Esophagus muscularis mucosa (tissue), 4 donors: ENCODE measurements around the gene AANAT. TPM values are rescaled to one million over a fixed set of nuclear protein-coding genes. Genes with fewer than 3 reads are reported as not detected.

Source experiments
- DNase-seq: peaks from one replicate; pipeline ENCODE4 v3.0.0-alpha.2; 2017; ENCODE audit errors: extremely low spot score
- H3K27ac ChIP-seq, 4 donors: fragments of 200-600 bp; sonication (generic); replicated peaks in 1 of 4; 1 replicate in 3 of 4; 2 replicates in 1 of 4; pipeline ENCODE4 v1.5.1; 2016 to 2019; ENCODE audit warnings: mild to moderate bottlenecking in 1 of 4
- H3K27me3 ChIP-seq, 4 donors: fragments of 200-600 bp; sonication (generic); one replicate each; pipeline versions ENCODE4 v1.5.1 to v1.6.0; 2016 to 2019
- H3K36me3 ChIP-seq, 4 donors: fragments of 200-600 bp; sonication (generic); one replicate each; pipeline ENCODE4 v1.5.1; 2016 to 2019
- H3K4me1 ChIP-seq, 4 donors: fragments of 200-600 bp; sonication (generic); one replicate each; pipeline ENCODE4 v1.5.1; 2016 to 2019
- H3K4me3 ChIP-seq, 4 donors: fragments of 200-600 bp; sonication (generic); 1 replicate in 2 of 4; 2 replicates in 2 of 4; pipeline ENCODE4 v1.5.1; 2016 to 2019; ENCODE audit warnings: mild to moderate bottlenecking in 4 of 4, moderate library complexity in 1 of 4
- H3K9me3 ChIP-seq, 4 donors: fragments of 200-600 bp; sonication (generic); 1 replicate in 3 of 4; 2 replicates in 1 of 4; pipeline ENCODE4 v1.5.1; 2016 to 2019
- EP300 ChIP-seq: sonication (generic); formaldehyde crosslinking; IDR thresholded peaks from one replicate; pipeline ENCODE4 v1.6.1; 2017; ENCODE audit warnings: antibody characterized with exemption
- POLR2A ChIP-seq: fragments of 450-650 bp; IDR thresholded peaks from one replicate; pipeline ENCODE4 v1.6.1; 2017; ENCODE audit warnings: antibody characterized with exemption, moderate library complexity, mild to moderate bottlenecking, low read depth
- POLR2AphosphoS5 ChIP-seq, 2 donors: sonication (generic); formaldehyde crosslinking; IDR thresholded peaks; one replicate each; pipeline ENCODE4 v1.6.1; 2017; ENCODE audit warnings: antibody characterized with exemption in 2 of 2
- whole genome bisulfite sequencing: methylation state at CpG from one replicate; pipeline ENCODE4 v1.1.5; 2018; 5-methylcytosine and 5-hydroxymethylcytosine counted together
- intact Hi-C: fragments of 100-400 bp; cut with DNase I; formaldehyde crosslinking; loops from one replicate; pipeline ENCODE4 v1.15.1; 2023
- total RNA-seq, 4 donors: library from RNA; depleted of rRNA; stranded (reverse); fragments of >200 nt; gene quantifications; one replicate each; pipeline versions ENCODE4 v1.1.0 to v1.2.1, GENCODE V29; 2016
- TF ChIP-seq, protein P1 (sequence below), 3 experiments: fragments of 200-600 bp in 2 of 3; fragments of 450-650 bp in 1 of 3; sonication (generic) in 2 of 3; IDR thresholded peaks; one replicate each; pipeline ENCODE4 v1.5.1; 2017 to 2019; ENCODE audit warnings: antibody characterized with exemption in 3 of 3, mild to moderate bottlenecking in 2 of 3, moderate library complexity in 1 of 3

The AANAT gene
- total RNA-seq, 4 donors from 2014 or later: not detected

- peaks cover 10 to 19% (median 15%) of the 10 kb centered on the region in 4 donors for H3K4me1 ChIP-seq
- 83% methylated on average over 13 of the region's 13 CpGs for WGBS
- H3K27ac ChIP-seq: no peak overlapping the region
- H3K9me3 ChIP-seq: no peaks in the 10 kb centered on the region
- no peaks in the 10 kb centered on the region for H3K36me3 ChIP-seq
- no peak overlapping the region for H3K4me3 ChIP-seq
- intact Hi-C loops: no loop called here
- no peak for DNase-seq
- H3K27me3 ChIP-seq: no peaks in the 10 kb centered on the region
- TF ChIP-seq POLR2AphosphoS5 (IDR thresholded peaks at IDR 0.05) (no peak), POLR2A (no peak), EP300 (no peak)
- TF ChIP-seq, protein P1, sequence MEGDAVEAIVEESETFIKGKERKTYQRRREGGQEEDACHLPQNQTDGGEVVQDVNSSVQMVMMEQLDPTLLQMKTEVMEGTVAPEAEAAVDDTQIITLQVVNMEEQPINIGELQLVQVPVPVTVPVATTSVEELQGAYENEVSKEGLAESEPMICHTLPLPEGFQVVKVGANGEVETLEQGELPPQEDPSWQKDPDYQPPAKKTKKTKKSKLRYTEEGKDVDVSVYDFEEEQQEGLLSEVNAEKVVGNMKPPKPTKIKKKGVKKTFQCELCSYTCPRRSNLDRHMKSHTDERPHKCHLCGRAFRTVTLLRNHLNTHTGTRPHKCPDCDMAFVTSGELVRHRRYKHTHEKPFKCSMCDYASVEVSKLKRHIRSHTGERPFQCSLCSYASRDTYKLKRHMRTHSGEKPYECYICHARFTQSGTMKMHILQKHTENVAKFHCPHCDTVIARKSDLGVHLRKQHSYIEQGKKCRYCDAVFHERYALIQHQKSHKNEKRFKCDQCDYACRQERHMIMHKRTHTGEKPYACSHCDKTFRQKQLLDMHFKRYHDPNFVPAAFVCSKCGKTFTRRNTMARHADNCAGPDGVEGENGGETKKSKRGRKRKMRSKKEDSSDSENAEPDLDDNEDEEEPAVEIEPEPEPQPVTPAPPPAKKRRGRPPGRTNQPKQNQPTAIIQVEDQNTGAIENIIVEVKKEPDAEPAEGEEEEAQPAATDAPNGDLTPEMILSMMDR (IDR thresholded peaks at IDR 0.05): no peak
These were observed 25.6 kb upstream of the AANAT start for GRCh38 chr17:76441686-76442340.

DNA sequence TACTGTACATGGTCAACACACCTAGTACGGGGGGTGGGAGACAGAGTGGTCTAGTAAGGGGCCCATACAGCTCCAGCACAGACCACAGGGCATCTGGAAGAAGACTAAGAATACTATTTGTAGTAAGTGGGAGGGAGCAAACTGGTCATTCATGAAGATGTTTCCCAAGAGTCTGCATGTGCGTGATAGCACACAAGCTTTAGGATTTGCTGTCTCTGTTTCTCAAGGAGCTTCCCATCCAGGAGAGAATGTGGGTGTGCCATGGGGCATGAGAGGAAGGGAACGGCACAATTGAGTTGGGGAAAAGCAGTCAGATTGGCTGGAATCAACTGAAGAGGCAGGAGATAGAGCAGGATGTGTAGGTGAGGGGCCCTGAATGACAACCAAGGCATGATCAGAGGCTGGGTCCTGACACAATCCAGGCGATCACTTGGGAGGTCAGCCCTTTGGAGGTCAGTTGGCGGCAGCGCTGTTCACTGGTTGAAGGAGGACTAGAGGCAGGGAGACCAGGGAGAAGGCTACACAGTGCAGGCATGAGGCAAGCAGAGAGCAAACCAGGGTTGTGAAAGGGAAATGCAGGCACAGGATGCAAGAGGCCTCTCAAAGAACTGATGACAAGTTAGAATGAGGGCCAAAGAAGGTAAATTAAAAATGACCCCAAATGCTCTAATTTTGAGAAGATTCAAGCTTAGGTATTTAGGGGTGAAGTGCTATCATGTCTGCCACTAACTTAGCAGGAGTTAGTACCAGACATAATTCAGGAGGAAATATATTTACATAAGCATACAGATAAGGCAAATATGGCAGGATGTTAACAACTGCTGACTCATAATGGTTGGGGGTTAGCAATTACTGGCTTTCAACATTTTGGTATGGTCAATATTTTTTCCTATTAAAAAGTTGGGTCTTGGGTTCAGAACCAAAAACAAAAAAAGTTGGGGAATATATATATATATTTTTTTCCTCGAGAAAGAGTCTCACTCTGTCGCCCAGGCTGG is 24.8 kb upstream of the AANAT start:
- TF ChIP-seq, protein P1 (IDR thresholded peaks at IDR 0.05): no peak
- Histone ChIP-seq H3K9me3 (no peaks in the 10 kb centered on the region), H3K4me3 (no peak overlapping the region), H3K27ac (no peak overlapping the region), H3K4me1 (peaks cover 18 to 27% (median 23%) of the 10 kb centered on the region in 4 donors), H3K27me3 (no peaks in the 10 kb centered on the region), H3K36me3 (no peaks in the 10 kb centered on the region)
- intact Hi-C loops: no loop called here
- DNase-seq: no peak
- 92% methylated on average over 8 of the region's 8 CpGs for WGBS

GRCh38 chr17:76444518-76445311 is 22.7 kb upstream of the AANAT start:
- H3K36me3 ChIP-seq: no peaks in the 10 kb centered on the region
- no peaks in the 10 kb centered on the region for H3K9me3 ChIP-seq
- WGBS: 80% methylated on average over 9 of the region's 9 CpGs
- DNase-seq: no peak
- H3K27ac ChIP-seq: no peak overlapping the region
- no peak overlapping the region for H3K4me3 ChIP-seq
- H3K4me1 ChIP-seq: peaks cover 28 to 40% (median 33%) of the 10 kb centered on the region in 4 donors
- H3K27me3 ChIP-seq: no peaks in the 10 kb centered on the region
- intact Hi-C loops: no loop called here
- TF ChIP-seq EP300: no peak
- TF ChIP-seq POLR2A: no peak
- TF ChIP-seq POLR2AphosphoS5 (IDR thresholded peaks at IDR 0.05): no peak
- TF ChIP-seq, protein P1 (IDR thresholded peaks at IDR 0.05): no peak

- no peaks in the 10 kb centered on the region for H3K36me3 ChIP-seq
- WGBS: 80% methylated on average over 10 of the region's 10 CpGs
- H3K9me3 ChIP-seq: no peaks in the 10 kb centered on the region
- no peak overlapping the region for H3K4me3 ChIP-seq
- TF ChIP-seq POLR2A (no peak), EP300 (no peak), POLR2AphosphoS5 (IDR thresholded peaks at IDR 0.05) (no peak)
- TF ChIP-seq, protein P1 (IDR thresholded peaks at IDR 0.05): no peak
- DNase-seq: no peak
- intact Hi-C loops: no loop called here
- no peaks in the 10 kb centered on the region for H3K27me3 ChIP-seq
- peaks cover 28 to 41% (median 33%) of the 10 kb centered on the region in 4 donors for H3K4me1 ChIP-seq
- H3K27ac ChIP-seq: no peak overlapping the region
These were observed 21.5 kb upstream of the AANAT start for GRCh38 chr17:76445697-76446448.
